Measurements from ENCODE around the gene NDUFB4.
"Not testable (repeated sequence)": the region's sequence is repeated elsewhere in the genome, so short reads cannot be mapped to it uniquely, and the experiment has no call there.

The NDUFB4 gene

DNA sequence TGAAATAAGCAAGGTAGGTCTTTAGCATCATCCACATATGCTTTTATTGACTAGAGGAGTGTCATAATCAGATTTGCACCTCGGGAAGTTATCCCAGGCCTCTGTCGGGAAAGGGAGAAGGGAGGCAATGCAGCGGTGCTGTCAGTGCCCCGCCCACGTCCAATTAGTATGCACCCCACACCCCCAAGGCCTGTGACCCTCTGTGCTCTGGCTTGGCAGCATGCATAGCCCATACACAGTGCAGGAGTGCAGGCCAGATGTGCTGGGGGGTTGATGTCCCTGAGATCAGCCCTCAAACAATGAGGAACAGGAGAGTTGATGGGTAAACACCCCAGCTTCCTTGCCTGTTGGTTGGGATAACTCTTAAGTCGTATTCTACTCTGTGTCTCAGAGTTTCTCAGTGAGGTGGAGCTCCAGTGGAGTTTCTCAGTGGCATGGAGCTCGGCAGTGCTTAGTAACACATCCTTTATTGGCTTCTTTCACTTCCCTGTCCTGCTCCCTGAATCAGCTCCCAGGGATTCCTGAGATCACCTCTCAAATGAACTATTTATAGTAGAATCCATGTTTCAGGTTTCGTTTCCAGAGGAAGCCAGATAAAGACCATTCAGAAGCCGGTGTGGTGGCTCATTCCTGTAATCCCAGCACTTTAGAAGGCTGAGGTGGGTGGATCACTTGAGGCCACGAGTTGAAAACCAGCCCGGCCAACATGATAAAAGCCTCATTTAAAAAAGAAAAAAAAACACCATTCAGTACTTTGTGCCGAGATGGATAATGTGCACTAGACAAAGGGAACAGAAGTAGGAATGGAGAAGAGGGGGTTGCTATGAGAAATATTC lies 26.7 kb upstream of the NDUFB4 start:
- DNase-seq (ENCODE audit: low read depth): no peak

DNA sequence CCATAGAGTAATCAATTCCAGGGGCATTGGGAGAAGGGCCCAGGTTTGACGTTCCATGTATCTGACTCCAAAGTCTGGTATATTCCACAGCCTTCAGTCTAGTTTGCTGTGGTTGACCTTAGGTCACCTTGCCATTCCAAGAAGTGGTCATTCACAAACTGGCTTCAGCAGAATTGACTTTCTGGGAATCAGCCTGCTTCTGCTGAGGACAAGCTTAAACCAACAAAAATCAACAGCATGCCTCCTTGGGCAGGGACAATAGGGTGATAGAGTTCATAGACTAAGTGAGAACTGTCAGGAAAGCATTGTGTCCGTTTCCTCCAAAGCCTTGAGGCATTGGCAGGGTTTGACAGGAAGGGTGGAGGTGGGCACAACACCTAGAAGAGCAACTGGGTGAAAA lies 24.1 kb upstream of the NDUFB4 start:
- no peak for DNase-seq (ENCODE audit: low read depth)

- DNase-seq (ENCODE audit: low read depth): no peak
These were observed 8.7 kb upstream of the NDUFB4 start for GRCh38 chr3:120587332-120587975.

- DNase-seq (ENCODE audit: low read depth): no peak
These were observed 384 bp upstream of the NDUFB4 start for GRCh38 chr3:120595788-120596115.

DNA sequence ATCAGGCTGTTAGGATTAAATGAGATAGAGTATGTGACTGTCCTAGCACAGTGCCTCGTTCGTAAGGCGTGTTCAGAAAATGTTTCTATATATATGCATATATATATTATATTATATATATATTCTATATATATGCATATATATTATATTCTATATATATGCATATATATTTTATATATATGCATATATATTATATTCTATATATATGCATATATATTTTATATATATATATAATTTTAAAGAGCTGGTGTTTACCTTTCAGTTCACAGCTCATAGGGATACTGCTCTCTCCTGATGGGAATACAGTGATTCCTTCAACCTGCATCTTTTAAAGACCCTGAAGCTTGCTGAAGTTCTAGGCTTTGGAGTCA lies 702 bp downstream of the NDUFB4 start:
- DNase-seq (ENCODE audit: low read depth): no peak

DNA sequence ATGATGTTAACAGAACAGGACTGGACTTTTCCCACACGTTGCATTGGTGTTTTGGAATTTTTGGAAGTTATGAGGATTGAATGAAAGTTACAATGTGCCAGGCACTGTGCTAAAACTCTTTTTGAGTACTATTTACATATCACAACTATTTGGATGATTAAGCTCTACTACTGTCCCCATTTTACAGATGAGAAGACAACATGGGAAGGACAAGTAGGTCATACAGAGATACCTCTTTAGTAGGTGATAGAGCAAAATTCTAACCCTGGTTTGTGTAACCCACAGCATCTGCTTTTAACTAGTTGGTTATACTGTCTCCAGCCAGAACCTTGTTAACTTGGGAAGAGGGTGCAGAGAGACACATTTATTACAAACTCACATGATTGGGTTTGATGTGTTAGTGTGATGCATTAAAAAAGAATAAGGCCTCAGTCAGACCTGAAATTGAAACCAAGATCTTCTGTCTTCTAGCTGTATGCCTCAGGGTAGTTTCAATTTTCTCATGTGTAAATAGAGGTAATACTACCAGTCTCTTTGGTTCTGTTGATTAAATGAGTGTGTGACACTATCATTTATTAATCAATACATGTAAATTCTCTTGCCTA lies 1.4 kb downstream of the NDUFB4 start:
- DNase-seq (ENCODE audit: low read depth): no peak

DNA sequence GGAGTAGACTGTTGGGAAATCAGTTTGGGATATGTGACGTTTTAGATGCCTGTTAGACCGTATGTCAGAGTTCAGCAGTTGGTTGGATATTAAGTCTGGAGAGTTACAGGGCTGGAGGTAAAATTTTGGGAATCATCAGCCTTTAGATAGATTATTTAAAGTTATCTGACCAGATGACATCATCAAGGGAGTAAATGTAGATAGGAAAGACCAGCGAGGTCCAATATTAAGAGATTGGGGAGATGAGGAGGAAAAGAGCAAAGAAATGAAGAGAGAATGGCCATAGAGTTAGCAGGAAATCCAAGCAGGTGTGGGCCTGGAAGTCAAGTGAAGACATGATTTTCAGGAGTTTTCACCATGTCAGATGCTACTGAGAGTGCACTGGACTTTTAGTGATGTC lies 3.1 kb downstream of the NDUFB4 start:
- DNase-seq (ENCODE audit: low read depth): no peak

DNA sequence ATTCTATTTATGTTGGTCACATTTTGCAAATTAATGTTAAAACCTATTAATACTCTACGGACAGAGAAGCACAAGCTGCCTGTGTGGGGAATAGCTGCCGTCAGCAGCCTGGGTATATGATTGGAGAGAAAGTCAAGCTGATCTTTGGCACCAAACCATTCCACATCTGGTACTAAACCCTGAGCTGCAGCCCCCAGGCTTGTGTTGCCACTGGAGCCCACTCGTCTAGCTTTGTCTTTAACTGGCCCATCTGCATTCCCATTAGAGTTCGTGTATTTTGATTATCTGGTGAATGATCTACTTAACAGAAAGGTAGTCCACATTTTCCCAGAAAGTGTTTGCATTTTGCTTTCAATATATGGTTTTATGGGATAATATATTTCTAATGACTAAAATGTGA lies 5.4 kb downstream of the NDUFB4 start:
- no peak for DNase-seq (ENCODE audit: low read depth)

DNA sequence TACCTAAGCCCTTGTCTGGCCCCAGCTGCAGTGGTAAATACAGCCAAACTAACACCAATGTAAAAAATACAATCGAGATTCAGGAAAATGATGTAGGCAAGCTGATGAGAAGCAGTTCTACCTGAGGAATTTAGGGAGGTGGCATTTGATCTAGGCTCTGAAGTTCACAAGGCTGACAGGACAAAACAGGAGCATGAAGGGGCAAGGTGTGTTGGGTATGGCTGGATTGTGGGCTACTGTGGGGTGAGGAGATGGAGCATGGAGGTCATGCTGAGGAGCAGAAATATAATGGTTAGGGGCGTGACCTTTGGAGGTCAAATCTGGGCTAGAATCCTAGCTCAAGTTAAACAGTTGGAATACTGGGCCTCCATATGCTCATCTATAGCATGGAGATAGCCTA lies 6.5 kb downstream of the NDUFB4 start:
- no peak for DNase-seq (ENCODE audit: low read depth)

DNA sequence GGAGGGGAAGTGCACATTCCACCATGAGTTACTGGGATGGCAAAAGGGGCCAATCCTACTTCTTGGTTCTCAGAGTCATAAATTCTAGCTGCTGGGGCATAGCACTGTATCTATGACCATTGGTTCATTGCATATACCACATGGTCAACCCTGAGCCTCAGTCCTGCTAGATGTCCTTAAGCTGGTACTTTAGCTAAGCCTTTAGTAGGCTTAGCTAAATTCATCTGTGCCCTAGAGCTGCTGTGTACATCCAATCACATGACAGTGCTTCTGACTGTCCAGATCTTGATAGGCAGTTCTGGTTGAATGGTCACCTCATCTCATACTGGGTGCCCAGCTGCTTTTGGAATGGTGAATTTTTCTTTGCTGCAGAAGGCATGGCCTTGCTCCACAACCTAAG lies 8.2 kb downstream of the NDUFB4 start:
- DNase-seq (ENCODE audit: low read depth): no peak

- no peak for DNase-seq (ENCODE audit: low read depth)
These were observed 8.6 kb downstream of the NDUFB4 start for GRCh38 chr3:120604784-120605183.

GRCh38 chr3:120608506-120608905 lies 12.4 kb downstream of the NDUFB4 start:
- DNase-seq (ENCODE audit: low read depth): no peak

DNA sequence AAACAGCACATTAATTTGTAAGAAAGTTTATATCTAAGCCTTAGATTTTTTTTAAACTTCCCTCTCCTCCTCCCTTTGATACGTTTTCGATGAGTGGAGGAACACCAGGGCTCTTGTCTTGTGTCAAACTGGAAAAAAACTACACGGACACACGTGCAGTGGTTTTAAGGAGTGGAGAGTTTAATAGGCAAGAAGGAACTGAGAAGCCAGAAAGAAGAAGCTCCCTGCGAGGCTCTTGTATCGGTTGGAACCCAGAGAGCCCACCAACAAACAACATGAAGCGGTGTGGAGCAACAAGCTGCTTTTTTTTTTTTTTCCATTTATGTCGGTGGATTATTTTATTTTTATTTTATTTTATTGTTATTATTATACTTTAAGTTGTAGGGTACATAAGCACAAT lies 18.6 kb downstream of the NDUFB4 start:
- DNase-seq (ENCODE audit: low read depth): no peak

DNA sequence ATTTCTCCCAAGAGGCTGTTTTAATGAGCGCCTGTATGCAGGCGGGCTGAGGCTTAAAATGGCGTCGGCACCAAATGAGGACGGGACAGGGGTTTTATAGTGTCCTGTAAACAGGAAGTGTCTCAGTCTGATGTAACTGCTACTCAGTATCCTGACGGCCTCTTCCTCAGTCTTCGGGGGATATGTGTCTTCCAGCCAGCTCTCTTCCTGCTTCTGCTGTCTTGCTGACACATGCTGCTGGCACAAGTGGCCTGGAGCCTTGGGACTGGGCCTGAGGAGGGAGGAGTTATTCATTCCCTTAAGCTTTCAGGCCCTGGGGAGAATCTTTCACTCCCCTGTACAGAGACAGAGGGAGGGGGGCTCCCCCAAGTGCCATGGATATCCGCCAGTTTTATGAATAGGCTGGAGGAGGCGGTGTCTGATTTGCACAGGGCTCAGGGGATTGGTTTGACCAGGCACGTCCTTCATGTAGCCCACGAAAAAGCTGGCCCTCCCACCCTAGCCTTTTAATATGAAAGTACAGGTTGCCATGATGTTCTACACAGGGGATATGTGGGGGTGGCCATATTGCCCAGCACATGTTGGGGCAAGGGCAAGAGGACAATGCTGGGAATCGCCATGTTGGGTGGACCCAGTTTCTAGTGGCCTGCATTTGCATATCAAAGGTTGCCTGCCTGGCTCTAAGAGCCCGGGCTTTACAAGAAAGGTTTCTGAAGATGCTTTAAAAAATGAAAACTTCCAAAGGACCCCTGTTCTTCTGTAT lies 19.9 kb downstream of the NDUFB4 start:
- peak; percentile 59 for DNase-seq (ENCODE audit: low read depth)

DNA sequence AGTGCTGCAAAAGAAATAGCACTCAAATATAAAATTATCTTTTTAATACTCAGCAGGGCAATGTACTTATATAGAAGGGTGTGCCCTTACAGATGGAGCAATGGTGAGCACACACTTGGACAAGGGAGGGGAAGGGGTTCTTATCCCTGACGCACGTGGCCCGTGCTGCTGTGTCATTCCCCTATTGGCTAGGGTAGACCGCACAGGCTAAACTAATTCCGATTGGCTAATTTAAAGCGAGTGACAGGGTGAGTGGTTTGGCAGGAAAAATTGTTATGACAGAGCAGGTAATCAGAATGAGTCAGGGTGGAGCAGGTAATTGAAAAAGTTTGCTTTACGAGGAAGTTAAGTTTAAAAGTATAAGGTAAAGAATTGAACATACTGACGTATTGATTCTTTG lies 20.6 kb downstream of the NDUFB4 start:
- DNase-seq (ENCODE audit: low read depth): not testable (repeated sequence)

DNA sequence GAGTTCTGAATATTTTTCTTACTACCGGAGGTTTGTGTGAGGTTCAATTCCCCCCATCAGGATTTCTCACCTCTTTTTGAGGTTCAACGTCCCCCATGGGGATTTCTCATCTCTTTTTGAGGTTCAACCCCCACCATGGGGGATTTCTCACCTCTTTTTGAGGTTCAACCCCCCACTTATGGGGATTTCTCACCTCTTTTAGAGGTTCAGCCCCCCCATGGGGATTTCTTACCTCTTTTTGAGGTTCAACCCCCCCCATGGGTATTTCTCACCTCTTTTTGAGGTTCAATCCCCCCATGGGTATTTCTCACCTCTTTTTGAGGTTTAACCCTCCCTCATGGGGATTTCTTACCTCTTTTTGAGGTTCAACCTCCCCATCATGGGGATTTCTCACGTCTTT lies 26.3 kb downstream of the NDUFB4 start:
- DNase-seq (ENCODE audit: low read depth): no peak

DNA sequence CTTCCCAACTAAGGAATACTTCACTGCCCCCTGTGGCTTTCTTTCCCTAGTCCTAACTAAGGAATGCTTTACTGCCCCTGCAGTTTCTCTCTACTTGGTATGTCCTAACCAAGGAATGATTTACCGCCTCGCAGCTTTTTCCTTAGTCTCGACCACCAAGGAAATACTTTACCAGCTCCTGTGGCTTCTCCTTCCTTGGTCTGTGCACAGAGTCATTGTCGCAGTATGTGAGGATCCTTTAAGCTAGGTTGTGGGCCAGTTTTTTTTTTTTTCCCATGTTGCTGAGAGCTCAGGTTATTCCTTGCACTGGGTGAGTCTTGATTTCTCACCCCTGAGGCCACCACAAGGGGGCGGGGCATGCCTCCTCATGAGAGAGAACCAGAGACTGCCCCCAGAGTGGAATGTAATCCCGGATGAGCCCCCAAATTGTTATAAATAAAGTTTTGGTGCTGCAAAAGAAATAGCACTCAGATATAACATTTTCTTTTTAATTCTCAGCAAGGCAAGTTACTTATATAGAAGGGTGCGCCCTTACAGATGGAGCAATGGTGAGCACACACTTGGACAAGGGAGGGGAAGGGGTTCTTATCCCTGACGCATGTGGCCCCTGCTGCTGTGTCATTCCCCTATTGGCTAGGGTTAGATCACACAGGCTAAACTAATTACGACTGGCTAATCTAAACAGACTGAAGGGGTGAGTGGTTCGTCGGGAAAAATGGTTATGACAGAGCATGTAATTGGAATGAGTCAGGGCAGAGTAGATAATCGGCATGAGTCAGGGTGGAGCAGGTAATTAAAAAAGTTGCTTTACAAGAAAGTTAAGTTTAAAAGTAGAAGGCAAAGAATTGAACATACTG lies 27.0 kb downstream of the NDUFB4 start:
- no peak for DNase-seq (ENCODE audit: low read depth)

DNA sequence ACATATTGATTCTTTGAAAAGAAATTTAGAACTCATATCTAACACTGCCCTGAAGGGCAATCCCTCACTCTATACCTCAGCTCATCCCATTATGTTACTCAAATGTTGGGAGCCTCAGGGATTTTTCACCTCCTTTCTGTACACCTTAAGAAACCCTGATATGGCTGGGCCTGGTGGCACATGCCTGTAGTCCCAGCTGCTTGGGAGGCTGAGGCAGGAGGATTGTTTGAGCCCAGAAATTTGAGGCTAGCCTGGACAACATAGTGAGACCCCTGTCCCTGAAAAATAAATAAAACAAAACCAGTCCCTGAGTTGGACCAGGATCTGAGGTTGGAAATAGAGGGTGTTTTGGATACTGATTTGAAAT lies 27.6 kb downstream of the NDUFB4 start:
- DNase-seq (ENCODE audit: low read depth): no peak

DNA sequence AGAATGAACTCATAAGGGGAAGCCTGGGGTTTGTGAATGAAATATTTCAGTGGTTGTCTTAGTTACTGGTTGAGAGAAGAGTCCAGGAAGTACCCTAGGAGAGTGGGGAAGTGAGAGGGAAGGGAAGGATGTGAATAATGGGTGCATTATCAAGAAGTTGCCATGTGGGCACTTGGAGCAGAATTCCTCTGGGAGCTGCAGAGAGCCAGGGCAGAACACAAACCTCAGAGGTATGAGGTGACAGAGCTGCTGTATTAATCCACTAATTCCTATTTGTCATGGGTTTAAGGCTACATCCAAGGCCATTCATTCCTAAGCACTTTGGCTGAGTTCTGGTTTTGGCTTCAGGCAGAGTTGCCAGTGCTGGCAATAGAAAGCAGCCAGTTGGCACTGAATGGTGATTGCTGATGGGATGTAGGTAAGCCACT lies 29.0 kb downstream of the NDUFB4 start:
- no peak for DNase-seq (ENCODE audit: low read depth)

DNA sequence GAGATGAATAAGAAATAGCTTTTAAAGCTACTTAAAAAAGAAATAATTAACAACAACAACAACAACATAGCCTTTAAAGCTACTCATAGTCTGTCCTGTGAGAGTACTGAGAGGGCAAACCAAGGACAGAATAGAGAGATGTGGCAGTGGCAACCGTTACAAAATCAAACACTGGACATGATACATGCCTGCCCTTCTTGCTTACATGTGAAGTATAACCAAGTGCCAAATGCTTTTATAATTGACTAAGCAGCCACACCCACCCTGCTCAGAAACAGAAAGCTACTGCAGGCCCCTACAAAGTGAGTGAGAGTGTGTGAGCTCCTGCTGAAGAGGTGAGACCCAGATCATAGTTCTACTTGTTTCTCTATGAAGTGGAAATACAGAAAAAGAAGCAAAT lies 38.4 kb downstream of the NDUFB4 start:
- DNase-seq (ENCODE audit: low read depth): no peak

DNA sequence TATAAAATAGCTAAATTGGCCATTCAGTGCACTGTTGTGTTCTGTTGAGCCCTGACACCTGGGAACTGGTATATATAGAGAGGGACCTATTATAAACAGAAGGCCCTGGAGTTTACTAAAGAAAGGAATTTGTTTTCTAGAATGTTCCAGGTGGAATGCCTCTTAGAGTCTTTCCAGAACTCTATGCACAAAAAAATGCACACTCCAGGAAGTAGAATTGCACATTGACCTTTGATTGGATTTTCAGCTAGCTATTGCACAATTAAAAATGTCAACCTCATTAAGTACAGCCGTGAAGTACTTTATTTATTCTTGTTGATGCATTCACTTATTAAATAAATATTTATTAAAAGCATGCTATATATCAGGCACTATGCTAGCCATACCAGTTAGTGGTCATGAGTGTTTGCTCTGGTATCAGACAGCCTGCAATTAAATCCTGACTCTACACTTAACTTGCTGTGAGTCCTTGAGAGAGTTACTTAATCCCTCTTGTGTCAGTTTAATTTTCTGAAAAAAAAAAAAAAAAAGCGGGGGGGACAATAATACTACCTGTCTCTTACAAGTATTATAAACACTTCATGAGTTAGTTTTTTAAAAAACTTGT lies 40.8 kb downstream of the NDUFB4 start:
- DNase-seq (ENCODE audit: low read depth): no peak

All from iris pigment epithelial cell (primary cell).